Raji (cell line): ENCODE data around the gene C13orf42.

Experiments
- POLR2A ChIP-seq: IDR thresholded peaks from 2 replicates; pipeline ENCODE4 v1.6.1; 2011; ENCODE audit warnings: low read depth, low read length, control low read depth; ENCODE audit not compliant: insufficient read depth

Gene C13orf42

DNA sequence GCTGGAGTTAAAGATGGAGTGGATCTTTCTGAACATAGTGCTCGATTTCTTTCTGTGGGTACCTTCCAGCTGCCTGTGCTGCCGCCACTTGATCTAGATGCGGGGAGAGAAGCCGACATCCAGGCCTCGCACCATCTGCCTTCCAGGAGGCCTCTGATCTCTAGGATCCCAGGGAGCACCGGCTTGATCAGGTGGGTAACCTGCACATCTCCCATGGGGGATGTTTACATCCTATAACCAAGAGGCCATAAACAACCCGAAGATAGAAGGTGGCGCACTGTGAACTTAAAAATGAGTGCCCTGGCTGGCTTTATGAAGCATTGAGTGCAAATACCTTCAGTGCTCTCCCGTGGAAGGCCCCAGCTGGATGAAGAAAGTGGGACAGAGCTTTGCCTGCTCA is at the start of gene C13orf42:
Gene C13orf42, minus strand, starts transcription at position 101 of the 400 bp plus-strand sequence. Its CDS starts 65 bp downstream, at position 36.
- no peak for TF ChIP-seq POLR2A

DNA sequence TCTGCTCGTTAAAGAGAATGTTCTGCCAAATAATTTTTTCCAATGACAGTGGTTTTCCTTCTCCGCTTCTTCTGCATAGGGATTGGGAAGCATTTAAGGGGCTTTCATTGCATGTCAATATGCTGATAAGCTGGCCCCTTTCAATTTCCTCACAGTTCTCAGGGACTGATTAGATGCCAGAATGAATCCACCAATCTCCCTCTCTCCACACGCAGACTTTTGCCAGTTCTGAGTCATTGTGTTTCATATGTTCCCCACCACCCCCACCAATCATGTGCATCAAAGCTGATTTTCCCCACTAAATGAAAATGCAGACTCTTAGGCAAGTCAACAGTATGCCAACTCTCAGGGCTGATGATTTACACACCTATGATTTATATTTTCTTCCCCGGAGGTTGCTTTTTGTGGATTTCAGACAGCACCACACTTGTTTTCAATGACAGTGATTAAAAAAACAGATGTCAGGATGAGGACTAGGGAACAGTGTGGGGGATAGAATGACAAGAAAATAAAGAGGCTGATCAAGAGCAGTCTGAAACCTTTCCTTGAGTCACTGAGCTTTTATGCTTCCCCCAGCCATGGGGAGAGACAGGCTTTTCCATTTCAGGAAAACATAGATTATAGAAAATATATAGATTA is 47.9 kb upstream of the C13orf42 start:
- TF ChIP-seq POLR2A = no peak

DNA sequence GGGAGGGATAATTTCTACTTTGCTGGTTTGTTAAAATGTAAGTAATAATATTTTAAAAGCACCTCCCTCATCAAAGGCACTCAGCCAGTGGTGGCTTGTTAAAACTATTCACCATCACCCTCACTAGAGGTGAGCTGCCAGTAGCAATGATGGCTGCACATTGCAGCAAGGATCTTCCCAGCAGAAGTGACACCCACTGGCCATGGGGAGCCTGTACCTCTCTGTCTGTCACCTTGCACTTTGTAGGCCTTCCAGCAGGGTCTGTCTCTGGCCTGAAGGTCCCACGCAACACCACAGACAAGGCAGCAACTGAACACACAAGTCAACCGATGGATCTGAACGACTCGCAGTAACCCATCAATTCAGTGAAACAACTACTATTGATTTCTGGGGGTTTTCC is 47.3 kb upstream of the C13orf42 start:
- TF ChIP-seq POLR2A = no peak

DNA sequence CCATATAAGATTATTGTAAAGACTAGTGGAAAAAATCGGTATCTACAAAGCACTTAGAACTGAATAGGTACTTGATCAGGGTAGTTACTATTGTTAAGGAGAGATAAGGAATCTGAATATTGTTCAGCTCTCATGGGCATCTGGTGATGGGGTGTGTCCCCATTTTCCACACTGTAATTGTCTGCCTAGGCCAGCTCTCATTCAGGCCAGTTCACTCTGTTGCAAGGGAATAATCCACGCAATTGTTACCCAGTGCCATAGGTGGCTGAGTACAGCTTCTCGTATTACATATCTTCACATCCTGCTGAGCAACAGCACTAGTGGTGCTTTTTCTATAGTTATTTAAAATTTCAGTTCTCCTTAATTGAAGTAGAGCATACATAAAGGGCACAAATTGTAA is 45.6 kb upstream of the C13orf42 start:
- TF ChIP-seq POLR2A = no peak

DNA sequence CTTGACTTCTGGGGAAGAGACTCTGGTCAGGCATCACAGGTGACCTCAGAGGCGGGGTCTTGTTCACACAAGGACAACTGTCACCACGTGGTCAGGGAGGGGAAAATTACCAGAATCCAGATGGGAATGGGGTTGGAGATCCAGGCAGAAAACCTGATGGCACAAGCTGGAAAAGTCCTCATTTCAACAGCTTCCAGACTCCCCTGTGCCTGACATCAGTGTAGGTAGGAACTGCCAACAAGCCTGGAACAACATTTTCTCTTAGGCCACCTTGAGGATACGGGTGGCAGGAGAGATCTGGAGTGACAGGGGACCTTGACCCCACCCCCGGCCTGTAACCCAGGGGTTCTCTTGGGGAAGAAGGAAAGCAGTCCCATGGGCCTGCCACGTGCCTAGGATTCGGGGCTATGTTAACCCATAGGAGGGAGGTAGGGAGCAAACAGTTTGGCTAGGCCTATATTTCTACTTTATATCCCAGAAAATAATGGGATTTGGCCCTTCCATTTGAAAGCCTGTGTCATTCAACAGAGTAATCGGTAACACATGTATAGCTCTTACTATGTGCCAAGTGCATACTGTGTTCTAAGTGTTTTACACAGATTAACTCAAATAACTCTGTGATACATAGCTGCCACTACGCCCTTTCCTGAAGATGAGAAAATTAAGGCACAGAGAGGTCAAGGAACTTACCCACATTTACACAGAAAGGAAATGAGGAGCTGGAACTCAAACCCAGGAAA is 44.9 kb upstream of the C13orf42 start:
- no peak for TF ChIP-seq POLR2A

DNA sequence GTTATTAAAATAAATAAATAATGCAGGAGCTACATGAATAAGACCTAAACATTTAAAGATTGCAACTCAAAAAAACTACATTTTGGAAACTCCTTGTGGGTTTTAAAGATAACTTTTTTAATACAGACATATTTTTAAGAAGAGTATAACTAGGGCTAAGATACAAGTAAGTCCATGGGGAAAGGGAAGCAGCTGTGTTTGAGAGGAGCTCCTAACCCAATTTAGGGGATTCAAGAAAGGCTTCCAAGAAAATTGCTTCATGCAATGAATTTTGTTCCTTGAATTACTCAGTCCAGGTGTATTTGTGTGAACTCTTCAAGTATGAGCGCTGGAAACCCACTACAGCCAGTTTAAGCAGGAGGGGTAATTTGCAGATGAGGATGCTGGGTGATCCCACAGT is 44.1 kb upstream of the C13orf42 start:
- TF ChIP-seq POLR2A = no peak

DNA sequence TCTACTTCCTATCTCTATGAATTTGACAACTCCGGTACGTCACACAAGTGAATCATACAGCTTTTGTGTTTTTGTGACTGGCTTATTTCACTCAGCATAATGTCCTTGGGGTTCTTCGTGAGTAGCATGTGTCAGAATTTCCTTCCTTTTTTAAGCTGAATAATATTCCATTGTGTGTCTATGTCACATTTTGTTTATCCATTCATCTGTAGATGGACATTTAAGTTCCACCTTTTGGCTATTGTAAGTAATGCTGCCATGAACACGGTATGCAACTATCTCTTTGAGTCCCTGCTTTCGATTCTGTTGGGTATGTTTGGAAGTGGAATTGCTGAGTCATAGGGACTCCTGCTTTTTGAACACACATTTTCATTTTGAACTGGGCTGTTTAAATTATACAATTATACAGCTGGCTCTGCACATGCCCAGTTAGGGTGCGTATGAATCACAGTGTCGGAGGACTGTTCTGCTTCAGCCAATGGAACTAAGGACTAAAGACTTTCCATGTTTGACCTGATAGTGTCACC is 43.0 kb upstream of the C13orf42 start:
- no peak for TF ChIP-seq POLR2A

DNA sequence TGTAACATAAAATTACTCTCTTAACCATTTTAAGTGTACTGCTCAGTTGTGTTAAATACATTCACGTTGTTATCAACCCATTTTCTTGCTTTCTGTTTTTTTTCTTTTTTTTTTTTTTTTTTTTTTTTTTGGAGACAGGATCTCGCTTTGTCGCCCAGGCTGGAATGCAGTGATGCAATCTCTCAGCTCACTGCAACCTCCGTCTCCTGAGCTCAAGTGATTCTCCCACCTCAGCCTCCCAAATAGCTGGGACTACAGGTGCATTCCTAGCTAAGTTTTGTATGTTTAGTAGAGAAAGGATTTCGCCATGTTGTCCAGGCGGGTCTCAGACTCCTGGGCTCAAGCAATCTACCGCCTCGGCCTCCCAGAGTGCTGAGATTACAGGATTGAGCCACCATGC is 42.5 kb upstream of the C13orf42 start:
- TF ChIP-seq POLR2A = no peak

DNA sequence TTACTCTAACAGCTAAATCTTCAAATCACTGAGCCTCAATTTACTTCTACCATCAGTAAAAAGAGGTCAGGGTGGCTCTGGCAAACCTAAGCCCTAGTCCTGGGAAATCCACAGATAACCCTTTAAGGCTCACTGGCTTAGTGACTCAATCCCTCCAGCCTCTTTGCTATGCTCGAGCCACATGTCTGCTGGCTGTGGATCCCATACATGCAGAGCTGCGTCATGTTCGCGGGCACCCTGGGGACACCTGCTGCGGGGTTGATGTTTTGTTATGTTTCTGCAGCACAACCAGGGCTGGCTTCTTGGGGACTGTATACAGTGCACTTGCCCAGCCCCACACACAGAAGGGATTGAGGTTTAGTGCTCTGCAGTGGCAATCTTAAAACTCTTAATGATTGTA is 41.6 kb upstream of the C13orf42 start:
- TF ChIP-seq POLR2A = no peak

DNA sequence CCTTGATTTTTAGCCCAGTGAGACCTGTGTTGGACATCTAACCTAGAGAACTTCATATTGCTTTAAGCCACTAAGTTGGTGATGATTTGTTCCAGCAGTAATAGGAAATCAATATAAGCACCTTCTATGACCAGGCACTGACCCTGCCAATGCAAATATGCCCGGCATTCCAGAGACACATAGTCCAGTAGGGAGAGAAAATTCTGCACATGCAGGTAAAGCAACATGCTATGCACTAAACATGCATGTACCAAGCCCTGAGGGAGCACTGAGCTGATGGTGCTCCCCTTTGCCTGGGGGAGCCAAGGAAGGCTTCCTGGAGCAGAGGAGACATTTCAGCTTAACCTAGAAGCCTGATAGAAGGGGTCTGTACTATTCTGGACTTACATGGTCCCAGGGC is 40.4 kb upstream of the C13orf42 start:
- TF ChIP-seq POLR2A = no peak

DNA sequence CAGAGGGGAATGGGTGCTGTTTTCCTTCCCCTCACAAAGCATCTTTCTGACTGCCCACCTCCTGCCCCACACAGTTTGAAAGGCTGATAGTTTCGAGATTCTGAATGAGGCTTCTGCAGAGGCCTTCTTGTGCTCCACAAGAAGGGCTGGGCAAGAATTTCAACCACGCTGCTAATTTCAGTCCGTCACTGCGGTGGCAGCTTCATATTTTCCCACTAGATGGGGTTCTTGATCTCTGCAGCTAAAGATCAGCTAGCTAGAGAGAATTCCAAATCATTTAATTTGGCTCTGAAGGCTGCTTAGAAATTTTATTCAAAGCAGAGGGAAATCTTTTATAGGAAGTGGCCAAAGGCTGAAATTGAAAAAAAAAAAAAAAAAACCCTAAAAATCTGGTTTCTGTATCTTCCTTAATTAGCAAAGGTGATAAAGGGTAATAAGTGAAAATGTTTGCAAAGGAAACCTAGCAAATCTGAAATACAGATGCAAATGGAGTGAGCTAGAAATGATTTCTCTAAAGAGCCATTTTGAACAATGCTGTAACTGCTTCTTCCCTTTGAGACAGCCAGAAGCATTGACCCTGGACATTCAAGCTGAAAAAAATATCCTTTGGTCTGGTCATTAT is 38.0 kb upstream of the C13orf42 start:
- no peak for TF ChIP-seq POLR2A

DNA sequence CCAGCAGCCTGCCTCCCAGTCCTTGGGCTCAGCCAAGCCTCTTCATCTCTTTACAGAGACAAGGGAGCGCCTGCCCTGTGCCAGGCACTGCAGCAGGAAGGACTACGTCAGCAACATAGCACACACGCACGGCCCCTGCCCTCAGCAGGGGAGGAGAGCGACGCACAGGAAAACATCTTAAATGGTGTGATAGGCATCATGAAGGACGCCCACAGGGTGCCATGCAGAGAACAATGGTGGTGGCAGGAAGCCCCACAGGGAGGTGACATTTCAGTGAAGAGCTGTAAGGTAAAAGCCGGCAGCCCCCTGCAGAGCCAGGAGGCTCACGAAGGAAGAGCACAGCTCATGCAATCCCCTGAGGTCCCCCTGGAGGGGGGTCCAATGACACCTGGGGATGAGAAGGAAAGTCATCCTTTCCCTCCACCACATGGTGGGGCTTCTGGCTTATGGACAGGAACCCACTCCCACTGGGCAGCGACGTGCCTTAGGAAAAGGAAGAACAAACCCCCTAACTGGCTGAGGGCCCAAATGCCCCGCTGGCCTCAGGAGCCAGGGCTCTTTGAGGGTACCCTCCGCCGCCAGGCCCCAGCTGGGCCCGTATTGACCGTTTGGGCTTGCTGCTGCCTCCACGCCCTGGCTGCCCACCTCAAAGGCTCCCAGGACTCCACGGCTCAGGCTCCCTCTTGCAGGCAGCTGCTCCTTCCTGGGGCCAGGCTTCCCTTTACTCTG is 37.3 kb upstream of the C13orf42 start:
- no peak for TF ChIP-seq POLR2A

DNA sequence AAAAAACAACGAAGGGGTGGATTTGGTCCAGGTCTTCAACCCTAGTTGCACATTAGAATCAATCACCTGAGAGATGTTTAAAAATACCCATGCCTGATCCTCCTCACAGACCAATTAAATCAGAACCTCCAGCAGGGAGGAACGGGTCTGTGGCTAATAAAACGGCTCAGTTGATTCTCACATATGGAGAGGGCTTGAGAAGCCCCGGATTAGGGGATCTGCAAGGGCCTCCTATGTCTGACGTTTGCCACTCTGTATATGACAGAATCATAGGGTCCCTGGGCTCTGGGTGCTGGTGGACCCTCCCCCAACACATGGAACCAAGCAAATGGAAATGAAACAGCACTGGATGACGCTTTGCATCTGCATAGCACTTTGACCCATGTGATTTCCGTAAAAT is 36.7 kb upstream of the C13orf42 start:
- TF ChIP-seq POLR2A = no peak

DNA sequence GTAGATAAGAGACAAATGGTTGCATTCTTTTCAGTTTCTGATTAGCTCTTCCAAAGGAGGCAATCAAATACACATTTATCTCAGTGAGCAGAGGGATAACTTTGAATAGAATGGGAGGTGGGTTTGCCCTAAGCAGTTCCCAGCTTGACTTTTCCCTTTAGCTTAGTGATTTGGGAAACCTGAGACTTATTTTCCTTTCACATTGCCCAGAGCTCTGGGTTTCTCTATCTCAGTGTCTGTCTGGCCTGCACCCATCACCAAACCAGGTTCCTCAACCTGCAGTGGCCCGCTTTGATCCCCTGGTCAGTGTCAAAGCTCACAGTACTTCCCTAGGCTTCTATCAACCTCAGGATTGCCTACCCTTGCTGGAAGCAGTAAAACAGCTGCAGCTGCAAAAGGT is 35.6 kb upstream of the C13orf42 start:
- no peak for TF ChIP-seq POLR2A

DNA sequence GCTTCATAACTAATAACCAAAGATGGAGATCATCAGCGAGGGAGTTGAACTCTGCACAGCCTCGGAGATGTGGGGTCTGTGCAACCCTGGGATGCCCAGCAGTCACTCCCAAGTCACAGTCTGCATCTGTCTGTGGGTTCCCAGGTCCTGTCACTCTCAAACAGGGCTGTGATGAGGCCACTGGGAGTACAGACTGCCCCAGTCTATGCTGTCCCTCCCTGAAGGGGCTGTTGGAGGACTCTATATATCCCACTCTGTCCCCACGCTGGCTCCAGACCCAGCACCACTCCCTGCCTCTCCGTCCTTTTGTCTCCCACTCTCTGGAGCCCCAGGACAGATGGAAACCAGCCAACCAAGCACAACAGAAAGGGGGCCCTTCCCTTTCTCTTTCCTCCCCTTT is 26.2 kb upstream of the C13orf42 start:
- TF ChIP-seq POLR2A = no peak
